Tibial nerve (tissue), 3 donors: Measurements from ENCODE around the gene DUS2.

Experiments
- POLR2A ChIP-seq, 2 donors: fragments of 450-650 bp; IDR thresholded peaks; one replicate each; pipeline ENCODE4 v1.6.1; 2017; ENCODE audit warnings: antibody characterized with exemption in 2 of 2, mild to moderate bottlenecking in 2 of 2, moderate library complexity in 2 of 2
- TF ChIP-seq, protein P1 (sequence below), 5 experiments: fragments of 200-600 bp in 3 of 5; fragments of 450-650 bp in 2 of 5; sonication (generic) in 3 of 5; IDR thresholded peaks; one replicate each; pipeline ENCODE4 v1.5.1; 2016 to 2019; ENCODE audit warnings: antibody characterized with exemption in 5 of 5, mild to moderate bottlenecking in 3 of 5, moderate library complexity in 2 of 5

- TF ChIP-seq POLR2A (IDR thresholded peaks at IDR 0.05): no peak
- TF ChIP-seq, protein P1, sequence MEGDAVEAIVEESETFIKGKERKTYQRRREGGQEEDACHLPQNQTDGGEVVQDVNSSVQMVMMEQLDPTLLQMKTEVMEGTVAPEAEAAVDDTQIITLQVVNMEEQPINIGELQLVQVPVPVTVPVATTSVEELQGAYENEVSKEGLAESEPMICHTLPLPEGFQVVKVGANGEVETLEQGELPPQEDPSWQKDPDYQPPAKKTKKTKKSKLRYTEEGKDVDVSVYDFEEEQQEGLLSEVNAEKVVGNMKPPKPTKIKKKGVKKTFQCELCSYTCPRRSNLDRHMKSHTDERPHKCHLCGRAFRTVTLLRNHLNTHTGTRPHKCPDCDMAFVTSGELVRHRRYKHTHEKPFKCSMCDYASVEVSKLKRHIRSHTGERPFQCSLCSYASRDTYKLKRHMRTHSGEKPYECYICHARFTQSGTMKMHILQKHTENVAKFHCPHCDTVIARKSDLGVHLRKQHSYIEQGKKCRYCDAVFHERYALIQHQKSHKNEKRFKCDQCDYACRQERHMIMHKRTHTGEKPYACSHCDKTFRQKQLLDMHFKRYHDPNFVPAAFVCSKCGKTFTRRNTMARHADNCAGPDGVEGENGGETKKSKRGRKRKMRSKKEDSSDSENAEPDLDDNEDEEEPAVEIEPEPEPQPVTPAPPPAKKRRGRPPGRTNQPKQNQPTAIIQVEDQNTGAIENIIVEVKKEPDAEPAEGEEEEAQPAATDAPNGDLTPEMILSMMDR (IDR thresholded peaks at IDR 0.05): no peak
These were observed 36.1 kb upstream of the DUS2 start for GRCh38 chr16:67986949-67987348.
